Measurements from ENCODE around the gene CAPZA2.
A peak's percentile ranks its signal among the peaks of the same experiment; 100 is the strongest.
"Not testable (repeated sequence)": the region's sequence is repeated elsewhere in the genome, so short reads cannot be mapped to it uniquely, and the experiment has no call there.

The CAPZA2 gene

DNA sequence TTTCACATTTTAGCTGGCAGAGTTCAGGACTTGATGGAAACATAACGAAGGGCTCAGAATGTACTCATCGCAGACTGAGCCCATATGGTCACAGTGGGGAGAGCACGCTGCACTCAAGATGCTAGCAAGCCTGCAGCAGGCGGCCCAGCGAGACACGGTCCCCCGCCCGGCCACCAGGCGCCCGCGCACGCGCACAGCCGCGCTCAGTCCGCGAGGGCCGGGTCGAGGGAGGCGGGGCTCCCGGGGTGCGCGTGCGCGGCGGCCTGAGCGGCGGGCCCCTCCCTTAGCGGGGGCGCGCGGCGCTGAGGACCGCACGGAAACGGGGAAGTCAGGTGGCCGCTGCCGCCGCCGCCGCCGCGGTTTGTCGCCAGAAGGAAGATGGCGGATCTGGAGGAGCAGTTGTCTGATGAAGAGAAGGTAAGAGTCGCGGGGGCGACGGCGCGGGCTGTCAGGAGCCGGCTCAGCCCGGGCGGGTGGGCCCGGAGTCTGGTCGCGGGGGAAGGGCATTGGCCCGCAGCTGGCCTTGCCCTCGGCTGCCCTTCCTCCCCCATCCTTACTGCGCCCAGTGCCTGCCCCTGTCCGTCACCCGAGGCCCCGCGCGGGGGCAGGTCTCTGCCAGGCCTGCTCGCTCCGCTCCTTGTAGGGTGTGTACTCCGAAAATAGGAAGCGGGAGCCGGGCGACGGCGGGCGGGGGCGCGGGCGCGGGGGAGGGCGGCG lies at the start of gene CAPZA2:
Gene CAPZA2, plus strand, starts transcription at position 354 of the 717 bp plus-strand sequence. Its CDS starts 25 bp downstream, at position 379.
- peak; percentile 95 for DNase-seq

DNA sequence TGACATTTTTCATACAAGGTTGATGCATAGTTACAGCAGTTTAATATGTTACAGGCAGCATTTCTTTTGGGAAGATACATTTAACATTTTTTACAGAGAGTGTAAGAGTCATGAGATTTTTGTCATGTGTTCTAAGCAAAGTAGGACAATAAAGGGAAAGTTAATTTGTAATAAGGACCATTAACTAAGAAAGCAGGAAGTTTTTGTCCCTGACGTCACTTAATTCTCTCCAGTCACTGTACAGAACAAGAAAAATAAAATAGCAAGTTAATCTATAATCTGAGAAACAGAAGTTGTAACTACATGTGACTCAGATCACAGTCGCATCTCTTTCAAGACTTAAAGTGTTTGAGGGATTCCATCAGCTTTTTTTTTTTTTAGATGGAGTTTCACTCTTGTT lies 49.5 kb upstream of the CAPZA2 start:
- no peak for DNase-seq

DNA sequence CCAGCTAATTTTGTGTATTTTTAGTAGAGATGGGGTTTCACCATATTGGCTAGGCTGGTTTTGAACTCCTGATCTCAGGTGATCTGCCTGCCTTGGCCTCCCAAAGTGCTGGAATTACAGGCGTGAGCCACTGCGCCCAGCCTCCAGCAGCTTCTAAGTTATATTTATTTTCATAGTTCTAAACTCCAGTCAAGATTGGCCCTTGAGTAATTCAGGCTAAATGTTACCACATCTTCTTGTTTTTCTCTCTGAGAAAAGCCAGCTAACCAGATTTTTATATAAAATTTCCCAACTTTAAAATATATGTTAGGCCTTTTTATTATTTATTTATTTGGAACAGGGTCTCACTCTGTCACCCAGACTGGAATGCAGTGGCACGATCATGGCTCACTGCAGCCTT lies 49.0 kb upstream of the CAPZA2 start:
- DNase-seq, result not testable (repeated sequence)

DNA sequence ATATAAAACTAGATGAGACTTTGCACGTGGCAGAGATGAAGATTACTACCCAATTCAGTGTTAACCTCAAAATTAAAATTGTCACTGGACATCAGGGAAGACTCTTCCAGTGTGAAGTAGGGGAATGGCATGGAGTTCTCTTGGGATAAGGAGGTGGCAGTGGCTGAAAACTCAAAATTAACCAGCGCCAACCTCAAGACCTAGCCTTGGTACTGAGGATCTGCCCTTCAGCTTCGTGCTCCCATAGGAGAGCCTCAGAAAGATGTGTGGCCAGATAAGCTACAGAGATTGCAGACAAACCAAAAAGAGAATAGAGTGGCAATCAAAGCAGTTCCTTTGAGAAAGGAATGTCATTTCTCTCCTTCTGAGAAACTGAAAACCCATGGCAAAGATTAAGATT lies 47.3 kb upstream of the CAPZA2 start:
- DNase-seq, result no peak

DNA sequence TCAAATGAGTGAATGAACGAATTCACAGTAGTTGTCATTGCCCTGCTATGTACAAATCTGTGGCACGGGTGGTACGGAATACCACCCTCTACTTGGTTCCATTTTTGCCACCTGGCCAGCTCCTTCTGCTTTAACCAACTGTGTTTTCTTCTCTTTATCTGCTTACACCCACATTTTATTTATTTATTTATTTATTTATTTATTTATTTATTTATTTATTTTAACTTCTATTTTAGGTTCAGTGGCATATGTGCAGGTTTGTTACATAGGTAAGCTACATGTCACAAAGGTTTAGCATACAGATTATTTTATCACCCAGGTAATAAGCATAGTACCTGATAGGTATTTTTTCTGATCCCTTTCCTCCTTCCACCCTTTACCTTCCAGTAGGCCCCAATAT lies 42.2 kb upstream of the CAPZA2 start:
- no peak for DNase-seq

DNA sequence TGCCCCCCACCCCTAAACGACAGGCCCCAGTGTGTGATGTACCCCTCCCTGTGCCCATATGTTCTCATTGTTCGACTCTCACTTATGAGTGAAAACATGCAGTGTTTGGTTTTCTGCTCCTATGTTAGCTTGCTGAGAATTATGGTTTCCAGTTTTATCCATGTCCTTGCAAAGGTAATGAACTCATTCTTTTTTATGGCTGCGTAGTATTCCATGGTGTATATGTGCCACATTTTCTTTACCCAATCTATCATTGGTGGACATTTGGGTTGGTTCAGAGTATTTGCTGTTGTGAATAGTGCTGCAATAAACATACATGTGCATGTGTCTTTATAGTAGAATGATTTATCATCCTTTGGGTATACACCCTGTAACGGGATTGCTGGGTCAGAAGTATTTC lies 40.7 kb upstream of the CAPZA2 start:
- DNase-seq, result not testable (repeated sequence)

DNA sequence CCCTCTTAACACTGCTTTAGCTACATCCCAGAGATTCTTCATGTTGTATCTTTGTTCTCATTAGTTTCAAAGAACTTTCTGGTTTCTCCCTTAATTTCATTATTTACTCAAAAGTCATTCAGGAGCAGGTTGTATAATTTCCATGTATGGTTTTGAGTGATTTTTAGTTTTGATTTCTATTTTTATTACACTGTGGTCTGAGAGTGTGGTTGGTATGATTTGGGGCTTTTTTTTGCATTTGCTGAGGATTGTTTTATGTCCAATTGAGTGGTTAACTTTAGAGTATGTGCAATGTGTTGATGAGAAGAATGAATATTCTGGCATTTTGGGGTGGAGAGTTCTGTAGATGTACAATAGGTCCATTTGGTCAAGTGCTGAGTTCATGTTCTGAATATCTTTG lies 37.9 kb upstream of the CAPZA2 start:
- no peak for DNase-seq

DNA sequence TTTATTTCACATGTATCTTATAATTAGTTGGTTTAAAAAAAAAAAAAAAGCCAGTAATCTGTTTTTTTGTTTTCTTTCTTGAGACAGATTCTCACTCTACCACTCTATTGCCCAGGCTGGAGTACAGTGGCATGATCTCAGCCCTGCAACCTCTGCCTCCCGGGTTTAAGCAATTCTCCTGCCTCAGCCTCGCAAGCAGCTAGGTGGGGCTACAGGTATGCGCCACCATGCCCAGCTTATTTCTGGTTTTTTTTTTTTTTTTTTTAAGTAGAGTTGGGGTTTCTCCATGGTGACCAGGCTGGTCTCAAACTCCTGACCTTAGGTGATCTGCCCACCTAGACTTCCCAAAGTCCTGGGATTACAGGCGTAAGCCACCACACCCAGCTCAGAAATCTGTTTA lies 34.1 kb upstream of the CAPZA2 start:
- DNase-seq, result no peak

DNA sequence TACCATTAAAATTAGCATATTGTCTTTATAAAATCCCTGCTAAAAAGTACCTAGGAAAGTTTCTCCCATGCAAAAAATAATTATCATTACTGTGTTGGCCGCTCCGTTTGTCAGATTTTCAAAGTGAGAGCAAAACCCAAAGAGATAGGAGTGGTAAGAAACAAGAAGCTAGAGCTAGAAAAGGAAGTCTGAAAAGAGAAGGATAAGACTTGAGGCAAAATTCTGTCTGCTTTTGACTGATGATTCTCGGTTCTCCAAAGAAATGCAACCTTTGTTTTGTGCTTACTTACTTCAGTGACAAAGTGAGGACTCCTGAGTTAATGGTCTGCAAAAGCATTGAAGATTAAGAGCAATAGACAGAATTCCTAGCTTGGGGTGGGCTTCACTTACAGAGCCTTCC lies 33.3 kb upstream of the CAPZA2 start:
- no peak for DNase-seq

DNA sequence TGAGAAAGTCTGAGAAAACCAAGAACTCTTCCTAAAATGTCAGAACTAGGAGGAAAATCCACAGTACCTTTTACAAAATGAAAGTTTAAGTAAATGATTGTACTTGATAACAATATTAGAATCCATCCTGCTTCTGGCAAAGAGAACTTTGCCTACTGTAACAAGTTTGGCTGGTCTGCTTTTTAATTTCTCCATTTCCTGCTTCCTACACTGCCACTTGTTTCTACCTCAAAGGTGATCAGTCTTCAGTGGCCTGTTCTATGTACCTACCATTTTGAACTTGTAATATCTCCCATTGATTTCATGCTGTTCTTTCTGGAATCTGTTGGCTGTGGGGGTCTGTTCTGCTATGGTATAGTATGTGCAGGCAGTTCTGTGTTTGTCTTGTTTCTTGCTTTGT lies 32.9 kb upstream of the CAPZA2 start:
- DNase-seq, result no peak

DNA sequence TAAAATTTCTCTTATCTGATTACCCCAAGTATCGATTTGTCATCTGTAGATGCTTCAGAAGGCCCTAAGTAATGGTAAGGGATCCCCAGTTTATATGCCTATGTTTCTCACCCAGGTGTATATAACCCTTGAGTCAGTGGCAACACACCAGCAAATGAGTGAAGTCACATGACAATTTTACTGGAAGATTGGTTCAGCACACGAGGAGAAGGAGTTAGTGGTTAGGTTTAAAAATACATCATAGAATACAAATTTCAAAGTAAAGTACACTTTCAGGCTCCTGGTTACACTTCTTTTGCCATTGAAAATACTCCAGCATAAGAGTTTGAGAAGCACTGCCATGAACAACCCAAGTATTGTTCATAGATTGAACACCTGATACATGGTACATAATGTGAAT lies 29.7 kb upstream of the CAPZA2 start:
- no peak for DNase-seq

DNA sequence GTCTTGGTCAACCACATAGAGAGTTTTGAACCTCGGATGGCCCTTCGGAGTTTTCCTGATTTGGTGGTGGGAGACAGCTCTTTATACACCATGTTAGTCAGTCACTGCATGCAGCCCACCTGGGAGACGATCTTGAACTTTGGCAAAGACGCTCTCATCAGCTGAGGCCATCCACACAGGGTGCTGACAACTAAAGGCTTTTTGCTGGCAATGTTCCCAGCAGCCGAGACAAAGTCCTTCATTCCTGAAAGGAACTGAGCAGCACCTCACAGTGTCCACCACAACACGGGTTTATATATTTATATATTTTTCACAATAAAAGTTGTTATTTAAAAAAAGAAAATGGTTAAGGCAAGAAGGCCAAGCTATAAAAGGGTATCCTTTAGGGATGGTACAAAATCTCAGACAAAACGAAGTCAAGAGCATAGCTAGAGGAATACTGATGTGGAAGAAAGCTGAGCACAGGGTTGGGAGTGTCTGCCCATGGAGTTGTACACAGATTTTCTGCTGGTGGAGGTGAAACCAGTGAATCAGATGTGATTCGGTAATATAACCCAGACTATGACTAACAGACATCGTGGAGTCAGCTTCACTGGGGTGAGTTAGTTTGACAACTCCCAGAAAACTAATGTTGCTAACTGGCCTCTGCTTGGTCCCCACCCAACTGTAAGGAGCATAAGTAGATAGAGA lies 27.4 kb upstream of the CAPZA2 start:
- no peak for DNase-seq

DNA sequence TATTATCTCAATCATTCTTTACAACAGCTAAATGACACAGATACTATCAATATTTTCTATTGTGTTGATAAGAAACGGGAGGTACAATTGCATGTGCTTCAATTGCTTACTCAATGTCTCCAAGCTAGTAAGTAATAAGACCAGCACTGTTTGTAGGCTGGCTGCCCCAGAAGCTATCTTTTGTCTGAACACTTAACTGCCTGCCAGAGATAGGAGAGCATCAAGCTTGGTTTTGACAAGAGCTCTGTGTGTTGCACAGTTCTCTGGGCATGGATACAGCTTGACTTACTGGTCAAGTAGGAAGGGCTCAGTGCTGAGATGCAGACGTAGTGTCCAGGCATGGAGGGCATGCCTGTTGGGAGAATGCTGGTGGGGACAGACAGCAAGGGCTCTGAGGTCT lies 26.3 kb upstream of the CAPZA2 start:
- no peak for DNase-seq

DNA sequence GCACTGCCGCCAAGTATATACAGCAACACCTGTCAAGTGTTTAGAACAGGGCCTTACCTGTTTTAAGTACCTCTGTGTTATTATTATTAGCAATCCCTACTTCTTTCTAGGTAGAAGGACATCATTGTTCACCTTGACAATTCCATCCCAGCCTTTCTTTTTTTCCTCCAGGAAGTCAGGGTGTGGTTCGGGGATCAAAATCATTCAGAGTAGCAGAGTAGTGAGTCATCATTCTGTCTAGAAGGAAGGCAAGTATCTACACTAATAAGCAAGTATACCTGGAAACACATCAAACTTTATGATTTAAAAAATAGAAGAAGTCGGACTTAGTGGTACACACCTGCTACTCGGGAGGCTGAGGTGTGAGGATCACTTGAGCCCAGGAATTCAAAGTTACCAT lies 25.5 kb upstream of the CAPZA2 start:
- no peak for DNase-seq

DNA sequence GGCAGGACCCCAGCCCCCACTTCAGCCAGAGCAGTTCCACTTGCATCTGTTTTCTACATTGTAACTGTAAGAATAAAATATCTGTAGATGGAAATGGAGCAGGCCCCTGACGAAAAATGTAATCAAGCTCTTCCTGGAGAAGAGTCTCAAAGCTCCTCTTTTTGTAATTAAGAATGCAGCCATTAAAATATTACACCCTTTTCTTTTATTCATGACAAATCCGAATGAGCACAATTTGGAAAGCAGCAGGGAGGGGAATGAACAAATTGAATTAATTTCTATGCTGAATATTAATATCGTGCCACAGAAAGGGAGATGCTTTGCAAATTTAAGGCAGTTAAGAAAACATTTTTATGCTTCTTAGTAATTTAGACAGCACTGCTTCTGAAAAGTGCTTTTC lies 24.8 kb upstream of the CAPZA2 start:
- DNase-seq, result no peak

DNA sequence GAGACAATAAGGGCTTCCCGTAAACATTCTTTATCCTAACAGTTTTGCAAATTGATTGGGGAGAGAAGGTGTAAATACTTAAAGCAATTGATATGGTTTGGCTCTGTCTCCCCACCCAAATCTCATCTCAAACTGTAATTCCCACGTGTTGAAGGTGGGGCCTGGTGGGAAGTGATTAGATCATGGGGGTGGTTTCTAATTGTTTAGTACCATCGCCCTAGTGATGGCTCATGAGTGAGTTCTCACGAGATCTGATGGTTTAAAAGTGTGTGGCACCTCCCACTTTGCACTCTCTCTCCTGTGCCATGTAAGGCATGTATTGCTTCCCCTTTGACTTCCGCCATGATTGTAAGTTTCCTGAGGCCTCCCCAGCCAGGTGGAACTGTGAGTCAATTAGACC lies 22.1 kb upstream of the CAPZA2 start:
- DNase-seq, result no peak

DNA sequence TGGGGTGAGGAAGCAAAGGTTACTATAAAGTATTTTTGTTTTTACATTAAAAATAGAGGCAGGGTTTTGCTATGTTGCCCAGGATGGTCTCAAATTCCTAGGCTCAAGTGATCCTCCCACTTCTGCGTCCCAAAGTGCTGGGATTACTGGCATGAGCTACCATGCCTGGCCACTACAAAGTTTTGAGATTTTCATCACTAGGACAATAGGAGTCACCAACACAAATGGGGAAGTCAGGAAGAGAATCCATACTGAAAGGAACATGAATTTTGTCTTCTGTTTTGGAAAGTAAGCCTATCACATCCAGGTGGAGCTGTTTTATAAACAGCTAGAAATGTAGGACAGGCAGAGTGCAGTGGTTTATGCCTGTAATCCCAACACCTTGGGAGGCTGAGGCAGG lies 20.0 kb upstream of the CAPZA2 start:
- no peak for DNase-seq

DNA sequence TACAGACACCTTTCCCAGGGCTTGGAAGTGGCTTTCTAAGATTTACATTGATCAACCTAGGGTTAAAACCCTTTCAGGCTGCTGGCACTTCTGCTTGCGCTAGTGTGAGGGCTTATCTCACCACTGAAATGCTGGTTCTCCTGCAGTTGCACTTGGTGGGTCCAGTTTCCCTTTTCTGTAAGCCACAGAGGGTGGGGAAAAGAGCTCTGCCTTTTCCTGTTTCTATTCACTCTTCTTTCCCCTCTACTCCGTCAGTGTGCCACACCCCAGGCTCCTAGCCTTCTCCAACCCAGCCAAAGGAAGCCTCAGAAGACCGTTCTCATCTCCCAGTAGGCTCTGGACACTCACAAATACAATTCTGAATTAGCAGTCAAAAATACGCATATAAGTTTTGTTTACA lies 19.0 kb upstream of the CAPZA2 start:
- no peak for DNase-seq

DNA sequence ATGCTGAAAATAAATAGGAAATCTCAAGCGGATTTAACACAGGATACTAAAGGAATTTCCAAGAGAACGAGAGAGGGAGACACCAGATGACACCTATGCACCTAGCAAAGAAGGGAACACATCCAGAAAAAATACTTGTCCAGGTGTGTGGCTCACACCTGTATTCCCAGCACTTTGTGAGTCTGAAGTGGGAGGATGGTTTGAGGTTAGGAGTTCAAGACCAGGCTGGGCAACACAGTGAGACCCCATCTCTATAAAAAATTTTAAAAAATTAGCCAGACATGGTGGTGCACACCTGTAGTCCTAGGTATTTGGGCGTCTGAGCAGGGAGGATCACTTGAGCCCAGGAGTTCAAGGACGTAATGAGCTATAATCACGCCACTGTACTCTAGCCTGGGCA lies 11.2 kb upstream of the CAPZA2 start:
- DNase-seq, result no peak

DNA sequence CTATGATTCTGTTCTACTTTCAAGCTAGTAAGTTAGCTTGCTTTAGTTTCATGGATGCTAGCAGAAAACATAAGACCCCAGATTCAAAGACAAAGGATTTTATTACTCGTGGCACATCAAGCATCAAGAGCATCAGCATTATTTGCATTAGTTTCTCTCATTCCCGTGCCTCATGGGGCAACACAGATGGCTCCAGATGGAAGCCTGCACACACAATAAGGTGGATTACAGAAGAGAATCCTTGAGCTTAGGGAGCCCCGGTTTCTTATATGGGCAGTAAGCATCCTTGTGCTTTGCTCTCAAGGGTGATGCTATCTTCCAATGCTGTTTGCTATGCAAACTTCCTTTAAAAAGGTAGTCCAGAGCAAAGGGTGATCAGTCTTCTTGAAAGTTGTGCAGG lies 10.7 kb upstream of the CAPZA2 start:
- DNase-seq, result no peak

DNA sequence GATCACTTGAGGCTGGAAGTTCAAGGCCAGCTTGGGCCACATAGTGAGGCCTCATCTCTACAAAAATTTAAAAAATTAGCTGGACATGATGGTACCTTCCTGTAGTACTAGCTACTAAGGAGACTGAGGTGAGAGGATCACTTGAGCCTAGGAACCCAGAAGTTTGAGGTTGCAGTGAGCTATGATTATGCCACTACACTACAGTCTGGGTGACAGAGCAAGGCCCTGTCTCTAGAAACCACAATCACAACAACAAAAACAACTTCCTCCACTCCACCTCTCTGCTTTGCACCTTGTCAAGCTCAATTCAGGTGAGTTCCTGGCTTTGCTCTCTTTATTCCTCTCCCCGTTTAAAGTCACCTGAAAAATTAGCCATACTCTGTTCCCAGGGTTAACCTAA lies 8.3 kb upstream of the CAPZA2 start:
- no peak for DNase-seq

DNA sequence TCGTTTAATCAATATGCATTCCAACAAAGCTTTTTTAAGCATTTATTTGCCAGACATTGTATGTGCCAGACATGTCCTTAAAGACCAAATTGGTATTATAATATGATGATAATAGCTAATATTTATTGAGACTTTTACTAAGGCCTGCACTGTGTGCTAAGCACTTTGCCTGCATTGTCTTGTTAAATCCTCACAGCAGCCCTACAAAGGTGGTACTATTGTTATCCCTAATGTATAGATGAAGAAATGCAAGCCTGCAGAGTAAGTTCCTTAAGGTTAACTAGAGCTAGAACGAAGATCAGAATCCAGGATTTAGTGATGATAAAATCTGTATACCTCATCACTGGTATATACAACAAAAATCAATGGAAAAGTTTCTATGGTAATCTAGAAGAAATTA lies 5.3 kb upstream of the CAPZA2 start:
- no peak for DNase-seq

DNA sequence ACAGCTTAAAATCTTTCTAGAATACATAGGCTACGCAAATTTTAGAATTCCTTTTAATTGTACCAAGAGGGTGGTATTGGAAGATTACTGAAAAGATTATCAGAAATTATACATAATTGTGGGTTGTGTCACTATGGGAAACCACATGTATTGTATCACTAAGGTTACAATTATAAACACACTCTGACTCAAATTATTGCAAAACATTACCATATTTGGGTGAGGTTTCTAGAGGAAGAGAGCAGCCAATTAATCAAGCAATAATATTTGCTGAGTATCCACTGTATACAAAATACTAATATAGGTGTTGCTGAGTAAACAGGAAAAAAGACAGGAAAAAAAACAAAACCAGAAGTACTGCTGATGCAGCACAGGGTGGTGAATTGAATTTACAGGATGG lies 3.1 kb upstream of the CAPZA2 start:
- DNase-seq, result peak; percentile 16

DNA sequence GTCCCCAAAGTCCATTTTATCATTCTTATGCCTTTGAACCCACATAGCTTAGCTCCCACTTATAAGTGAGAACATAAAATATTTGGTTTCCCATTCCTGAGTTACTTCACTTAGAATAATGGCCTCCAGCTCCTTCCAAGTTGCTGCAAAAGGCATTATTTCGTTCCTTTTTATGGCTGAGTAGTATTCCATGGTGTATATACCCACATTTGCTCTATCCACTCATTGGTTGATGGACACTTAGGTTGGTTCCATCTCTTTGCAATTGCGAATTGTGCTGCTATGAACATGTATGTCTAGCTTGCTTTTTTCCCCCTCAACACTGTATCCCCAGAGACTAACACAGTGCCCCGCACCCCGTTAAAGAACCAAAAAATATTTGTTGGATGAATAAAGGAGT lies 670 bp upstream of the CAPZA2 start:
- DNase-seq, result no peak
